Thyroid gland (tissue), 4 donors: ENCODE data around the gene CIAO3. TPM values are rescaled to one million over a fixed set of nuclear protein-coding genes. Genes with fewer than 3 reads are reported as not detected.
A peak's percentile ranks its signal among the peaks of the same experiment; 100 is the strongest.

Experiments
- DNase-seq, 2 donors: peaks; one replicate each; pipeline ENCODE4 v3.0.0-alpha.2; 2019
- H3K27ac ChIP-seq, 3 donors: fragments of 200-600 bp; sonication (generic); 1 replicate in 2 of 3; 2 replicates in 1 of 3; pipeline ENCODE4 v1.5.1; 2016 to 2019; ENCODE audit warnings: mild to moderate bottlenecking in 1 of 3, moderate library complexity in 1 of 3
- H3K27me3 ChIP-seq: fragments of 200-600 bp; sonication (generic); one replicate; pipeline ENCODE4 v1.5.1; 2019
- H3K36me3 ChIP-seq, 2 donors: fragments of 200-600 bp; sonication (generic); one replicate each; pipeline ENCODE4 v1.5.1; 2016 to 2019
- H3K4me1 ChIP-seq, 2 donors: fragments of 200-600 bp; sonication (generic); one replicate each; pipeline ENCODE4 v1.5.1; 2017 to 2019
- H3K4me3 ChIP-seq, 3 donors: fragments of 200-600 bp; sonication (generic); replicated peaks in 1 of 3; 1 replicate in 2 of 3; 2 replicates in 1 of 3; pipeline ENCODE4 v1.5.1; 2016; ENCODE audit warnings: mild to moderate bottlenecking in 1 of 3
- H3K9me3 ChIP-seq: fragments of 200-600 bp; sonication (generic); one replicate; pipeline ENCODE4 v1.5.1; 2017
- POLR2A ChIP-seq, 2 donors: fragments of 450-650 bp; IDR thresholded peaks; one replicate each; pipeline ENCODE4 v1.6.1; 2017; ENCODE audit warnings: antibody characterized with exemption in 2 of 2, mild to moderate bottlenecking in 2 of 2, moderate library complexity in 1 of 2
- WGBS, 2 donors: methylation state at CpG; one replicate each; pipeline ENCODE4 v1.1.5; 2017; 5-methylcytosine and 5-hydroxymethylcytosine counted together
- intact Hi-C: fragments of 100-400 bp; cut with DNase I; formaldehyde crosslinking; loops from one replicate; pipeline ENCODE4 v1.15.1; 2023
- total RNA-seq, 4 donors: library from RNA; depleted of rRNA; stranded (reverse); fragments of >200 nt; gene quantifications; one replicate each; pipeline ENCODE4 v1.2.3, GENCODE V29; 2016
- TF ChIP-seq, protein P1 (sequence below), 6 experiments: fragments of 200-600 bp in 3 of 6; fragments of 450-650 bp in 3 of 6; sonication (generic) in 3 of 6; IDR thresholded peaks; one replicate each; pipeline ENCODE4 v1.5.1; 2016 to 2019; ENCODE audit warnings: antibody characterized with exemption in 6 of 6, mild to moderate bottlenecking in 2 of 6, inconsistent platforms in 1 of 6, moderate library complexity in 1 of 6

Gene CIAO3
- 10 to 100 TPM; 38.7 to 53.8 (median 44.6) TPM for total RNA-seq

DNA sequence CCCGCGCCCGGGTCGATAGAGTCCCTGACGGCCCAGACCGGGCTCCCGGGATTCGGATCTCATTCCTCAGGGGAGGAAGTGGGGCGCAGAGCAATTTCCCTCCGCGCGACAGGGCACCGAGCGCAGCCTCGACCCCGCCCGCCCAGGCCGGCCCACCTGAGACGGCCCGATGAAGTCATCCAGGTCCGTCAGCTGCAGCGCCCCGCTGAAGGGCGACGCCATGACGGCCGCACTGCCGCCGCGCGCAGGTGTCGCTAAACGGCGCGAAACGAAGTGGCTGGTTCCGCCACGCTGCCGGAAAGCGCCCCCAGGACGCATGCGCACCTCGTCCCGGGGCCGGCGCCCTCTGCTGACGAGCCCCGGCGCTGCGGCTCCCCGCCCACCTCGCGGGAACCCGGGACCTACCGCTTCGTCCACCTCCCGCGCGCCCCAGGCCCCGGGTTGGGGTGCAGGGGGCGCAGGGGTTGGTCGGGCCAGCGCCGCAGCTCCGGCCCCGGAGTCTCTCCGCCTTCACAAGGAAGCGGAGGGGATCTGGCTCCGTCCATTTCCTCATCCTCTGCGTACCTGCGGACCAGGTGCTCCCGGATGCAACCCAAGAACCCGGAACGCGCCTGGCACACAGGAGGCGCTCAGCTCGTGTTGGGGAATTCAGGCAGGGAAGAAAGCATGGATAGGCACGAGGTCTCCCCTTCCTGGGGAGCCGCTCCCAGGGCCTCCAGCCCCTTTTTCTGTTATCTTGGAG, at the start of gene CIAO3:
TSS of gene CIAO3 (minus strand) at position 234 of the 742 bp plus-strand sequence. CDS start at position 222, 12 bp downstream.
- H3K27ac ChIP-seq, result peak within 1 kb of the TSS in 2 of 3 donors; percentile 36 to 54
- intact Hi-C loops, result no loop called here
- TF ChIP-seq POLR2A (IDR thresholded peaks at IDR 0.05), result peak in 1 of 2 donors; percentile 71
- TF ChIP-seq, protein P1, sequence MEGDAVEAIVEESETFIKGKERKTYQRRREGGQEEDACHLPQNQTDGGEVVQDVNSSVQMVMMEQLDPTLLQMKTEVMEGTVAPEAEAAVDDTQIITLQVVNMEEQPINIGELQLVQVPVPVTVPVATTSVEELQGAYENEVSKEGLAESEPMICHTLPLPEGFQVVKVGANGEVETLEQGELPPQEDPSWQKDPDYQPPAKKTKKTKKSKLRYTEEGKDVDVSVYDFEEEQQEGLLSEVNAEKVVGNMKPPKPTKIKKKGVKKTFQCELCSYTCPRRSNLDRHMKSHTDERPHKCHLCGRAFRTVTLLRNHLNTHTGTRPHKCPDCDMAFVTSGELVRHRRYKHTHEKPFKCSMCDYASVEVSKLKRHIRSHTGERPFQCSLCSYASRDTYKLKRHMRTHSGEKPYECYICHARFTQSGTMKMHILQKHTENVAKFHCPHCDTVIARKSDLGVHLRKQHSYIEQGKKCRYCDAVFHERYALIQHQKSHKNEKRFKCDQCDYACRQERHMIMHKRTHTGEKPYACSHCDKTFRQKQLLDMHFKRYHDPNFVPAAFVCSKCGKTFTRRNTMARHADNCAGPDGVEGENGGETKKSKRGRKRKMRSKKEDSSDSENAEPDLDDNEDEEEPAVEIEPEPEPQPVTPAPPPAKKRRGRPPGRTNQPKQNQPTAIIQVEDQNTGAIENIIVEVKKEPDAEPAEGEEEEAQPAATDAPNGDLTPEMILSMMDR (IDR thresholded peaks at IDR 0.05), result peak; percentile 68 to 99 (median 90)

DNA sequence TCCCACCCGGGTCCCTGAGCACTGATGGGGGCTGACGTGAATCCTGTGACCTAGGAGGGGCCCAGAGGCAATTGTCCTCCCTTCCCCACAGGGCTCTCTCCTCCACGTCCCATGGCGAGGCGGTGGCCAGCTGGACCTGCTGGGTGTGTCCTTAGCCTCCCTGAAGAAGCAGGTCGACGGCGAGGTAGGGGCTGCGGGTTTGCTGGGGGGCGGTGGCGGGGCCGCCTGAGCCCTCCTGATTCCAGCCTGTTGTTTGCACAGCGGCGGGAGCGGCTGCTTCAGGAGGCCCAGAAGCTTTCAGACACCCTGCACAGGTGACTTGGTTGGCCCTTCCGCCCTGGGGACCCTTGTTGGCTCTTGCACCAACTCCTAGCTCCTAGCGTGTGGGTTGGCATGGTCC, 49.3 kb upstream of the CIAO3 start:
- H3K4me3 ChIP-seq, result no peak overlapping the region
- TF ChIP-seq POLR2A (IDR thresholded peaks at IDR 0.05), result no peak
- TF ChIP-seq, protein P1 (IDR thresholded peaks at IDR 0.05), result no peak
- H3K9me3 ChIP-seq, result no peaks in the 10 kb centered on the region
- peaks cover 14 to 19% of the 10 kb centered on the region in 2 donors for H3K4me1 ChIP-seq
- DNase-seq, result no peak
- WGBS, 2 donors, result 92 to 94% methylated on average over 5 to 12 of the region's 17 CpGs
- intact Hi-C loops, result no loop called here
- peaks cover 0 to 6% of the 10 kb centered on the region in 2 donors for H3K36me3 ChIP-seq
- no peak overlapping the region for H3K27ac ChIP-seq
- no peaks in the 10 kb centered on the region for H3K27me3 ChIP-seq

More for the DNA sequence above, at the start of gene CIAO3:
- no peaks in the 10 kb centered on the region for H3K9me3 ChIP-seq
- no peaks in the 10 kb centered on the region for H3K27me3 ChIP-seq
- peak within 1 kb of the TSS; percentile 56 to 96 (median 72) for H3K4me3 ChIP-seq
- 1 to 3% methylated on average over 7 to 13 of the region's 79 CpGs for WGBS, 2 donors
- peaks cover 12 to 13% of the 10 kb centered on the region in 2 donors for H3K4me1 ChIP-seq
- H3K36me3 ChIP-seq, result peaks cover 5 to 15% of the 10 kb centered on the region in 2 donors
- DNase-seq, result peak; percentile 85

DNA sequence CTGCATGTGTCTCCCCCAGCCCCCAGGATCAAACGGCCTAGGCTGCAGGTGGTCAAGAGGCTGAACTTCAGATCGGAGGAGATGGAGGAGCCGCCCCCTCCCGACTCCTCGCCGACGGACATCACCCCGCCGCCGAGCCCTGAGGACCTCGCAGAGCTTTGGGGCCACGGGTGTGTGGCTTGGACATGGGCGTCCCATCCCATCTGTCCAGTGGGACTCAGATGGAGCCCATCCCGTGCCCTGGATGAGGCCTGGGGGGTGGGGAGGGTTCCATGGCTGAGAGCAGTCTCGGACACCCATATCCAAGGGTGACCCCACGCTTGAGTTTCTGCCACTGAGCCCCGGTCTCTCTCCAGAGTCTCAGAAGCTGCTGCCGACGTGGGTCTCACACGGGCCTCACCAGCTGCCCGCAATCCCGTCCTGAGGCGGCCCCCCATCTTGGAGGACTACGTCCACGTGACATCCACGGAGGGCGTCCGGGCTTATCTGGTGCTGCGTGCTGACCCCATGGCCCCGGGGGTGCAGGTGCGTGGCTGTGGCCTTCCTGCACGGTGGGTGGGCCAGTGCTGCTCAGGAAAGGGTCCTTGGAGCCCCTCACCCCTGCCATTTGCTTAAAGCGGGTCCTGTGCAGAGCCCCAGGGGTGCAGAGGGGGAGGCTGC, 48.5 kb upstream of the CIAO3 start:
- Histone ChIP-seq H3K9me3 (no peaks in the 10 kb centered on the region), H3K4me3 (peak overlapping the region in 1 of 3 donors; percentile 60), H3K36me3 (peaks cover 0 to 6% of the 10 kb centered on the region in 2 donors), H3K27me3 (no peaks in the 10 kb centered on the region), H3K4me1 (peaks cover 14 to 19% of the 10 kb centered on the region in 2 donors), H3K27ac (no peak overlapping the region)
- no peak for DNase-seq
- no peak for TF ChIP-seq POLR2A (IDR thresholded peaks at IDR 0.05)
- TF ChIP-seq, protein P1 (IDR thresholded peaks at IDR 0.05), result no peak
- 76 to 100% methylated on average over 1 to 30 of the region's 33 CpGs for WGBS, 2 donors
- intact Hi-C loops, result no loop called here

DNA sequence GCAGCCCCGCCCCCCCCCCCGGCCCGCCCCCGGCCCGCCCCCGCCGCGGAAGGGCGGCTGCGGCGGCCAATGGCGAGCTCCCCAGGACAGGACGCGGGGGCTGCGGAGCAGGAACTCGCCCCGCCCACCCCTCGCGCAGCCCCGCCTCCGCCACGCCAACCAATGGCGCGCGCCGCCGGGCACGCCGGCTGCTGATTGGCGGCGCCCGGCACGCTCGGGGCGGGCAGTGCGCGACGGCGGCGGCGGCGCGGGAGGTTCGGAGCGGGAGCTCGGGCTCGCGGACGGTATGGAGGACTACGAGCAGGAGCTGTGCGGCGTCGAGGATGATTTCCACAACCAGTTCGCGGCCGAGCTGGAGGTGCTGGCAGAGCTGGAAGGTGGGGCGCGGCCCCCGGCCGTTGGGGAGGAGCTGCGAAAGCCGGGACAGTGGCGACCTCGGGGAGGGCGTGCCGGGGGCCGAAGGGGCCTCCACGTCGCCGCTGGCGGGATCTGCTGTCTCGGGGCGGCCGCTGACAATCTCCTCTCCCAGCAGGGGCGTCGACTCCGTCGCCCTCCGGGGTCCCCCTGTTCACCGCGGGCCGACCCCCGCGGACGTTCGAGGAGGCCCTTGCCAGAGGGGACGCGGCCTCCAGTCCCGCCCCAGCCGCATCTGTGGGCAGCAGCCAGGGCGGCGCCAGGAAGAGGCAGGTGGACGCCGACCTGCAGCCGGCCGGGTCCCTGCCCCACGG, 47.8 kb upstream of the CIAO3 start, which contains the start of gene CHTF18:
TSS of gene CHTF18 (plus strand) at position 222 of the 728 bp plus-strand sequence. CDS start at position 287, 65 bp downstream.
- Histone ChIP-seq H3K27ac (peak within 1 kb of the TSS in 1 of 3 donors; percentile 27), H3K36me3 (peaks cover 0 to 6% of the 10 kb centered on the region in 2 donors), H3K27me3 (no peaks in the 10 kb centered on the region), H3K4me1 (peaks cover 14 to 24% of the 10 kb centered on the region in 2 donors), H3K9me3 (no peaks in the 10 kb centered on the region), H3K4me3 (peak within 1 kb of the TSS; percentile 78 to 91 (median 86))
- WGBS, 2 donors, result 0% methylated on average over 4 of the region's 97 CpGs; no CpG with 5 or more reads in 1 of the 2 donors
- no peak for TF ChIP-seq POLR2A (IDR thresholded peaks at IDR 0.05)
- TF ChIP-seq, protein P1 (IDR thresholded peaks at IDR 0.05), result no peak
- intact Hi-C loops, result no loop called here
- DNase-seq, result peak; percentile 90
